Measurements from ENCODE around the gene PRPSAP2. TPM values are rescaled to one million over a fixed set of nuclear protein-coding genes. Genes with fewer than 3 reads are reported as not detected.
"Not testable (repeated sequence)": the region's sequence is repeated elsewhere in the genome, so short reads cannot be mapped to it uniquely, and the experiment has no call there.

The PRPSAP2 gene
- total and polyA plus RNA-seq, 2 donors from 2014 or later = 30.6 to 32.0 TPM

DNA sequence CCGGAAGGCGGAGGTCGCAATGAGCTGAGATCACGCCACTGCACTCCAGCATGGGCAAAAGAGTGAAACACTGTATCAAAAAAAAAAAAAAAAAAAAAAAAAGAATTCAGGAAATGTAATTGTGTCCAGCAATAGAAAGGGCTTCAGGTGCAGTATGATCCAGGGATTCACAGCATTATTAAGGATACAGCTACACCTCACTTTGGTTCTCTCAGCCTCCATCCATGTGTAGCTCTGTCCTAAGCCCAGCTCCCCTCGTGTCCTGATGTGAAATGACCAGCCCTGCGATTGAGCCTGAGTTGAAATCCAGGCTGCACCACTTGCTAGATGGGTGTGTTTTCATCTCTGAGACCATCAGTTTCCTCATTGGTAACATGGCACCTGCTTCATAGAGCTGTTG is 97.1 kb downstream of the PRPSAP2 start:
- peaks cover 0 to 8% (median 5%) of the 10 kb centered on the region in 3 donors for H3K4me1 ChIP-seq (ENCODE audit: control insufficient read depth in 2 of 3, insufficient read depth in 2 of 3, low read depth in 1 of 3, low read length in 3 of 3)
- no peaks in the 10 kb centered on the region for H3K9me3 ChIP-seq (ENCODE audit: control insufficient read depth in 2 of 3, insufficient read depth in 1 of 3, low read length in 3 of 3)
- H3K9ac ChIP-seq (ENCODE audit: low read length in 3 of 3) = no peak overlapping the region
- H3K36me3 ChIP-seq (ENCODE audit: control insufficient read depth in 2 of 3, insufficient read depth in 3 of 3, low read length in 3 of 3) = peaks cover 0 to 6% (median 2%) of the 10 kb centered on the region in 3 donors
- DNase-seq = peak in 1 of 5 donors; percentile 10
- no peak for FAIRE-seq
- no peak for TF ChIP-seq CTCF (IDR thresholded peaks at IDR 0.05; ENCODE audit: borderline replicate concordance, extremely low read depth, insufficient read depth)
- no peak overlapping the region for H3K4me3 ChIP-seq (ENCODE audit: low read length in 3 of 3)
- H3K27ac ChIP-seq (ENCODE audit: low read depth in 2 of 2, low read length in 2 of 2) = no peak overlapping the region
- intact Hi-C loops (cut with DNase I) = no loop called here
- no peaks in the 10 kb centered on the region for H3K27me3 ChIP-seq (ENCODE audit: control insufficient read depth, insufficient read depth, low read length)

DNA sequence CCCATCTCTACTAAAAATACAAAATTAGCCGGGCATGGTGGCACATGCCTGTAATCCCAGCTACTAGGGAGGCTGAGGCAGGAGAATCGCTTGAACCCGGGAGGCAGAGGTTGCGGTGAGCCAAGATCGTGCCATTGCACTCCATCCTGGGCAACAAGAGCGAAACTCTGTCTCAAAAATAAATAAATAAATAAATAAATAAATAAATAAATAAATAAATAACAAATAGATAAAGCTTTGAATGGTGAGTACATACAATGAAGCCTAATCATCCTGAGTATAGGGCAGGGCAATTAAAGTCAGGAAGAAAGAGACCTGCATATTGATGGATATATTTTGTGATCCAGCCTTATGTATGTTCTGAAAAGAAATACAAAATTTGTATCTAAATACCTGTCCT is 98.1 kb downstream of the PRPSAP2 start:
- H3K36me3 ChIP-seq (ENCODE audit: control insufficient read depth in 2 of 3, insufficient read depth in 3 of 3, low read length in 3 of 3); H3K9ac ChIP-seq (ENCODE audit: low read length in 3 of 3); DNase-seq; H3K9me3 ChIP-seq (ENCODE audit: control insufficient read depth in 2 of 3, insufficient read depth in 1 of 3, low read length in 3 of 3); intact Hi-C loops (cut with DNase I); H3K4me1 ChIP-seq (ENCODE audit: control insufficient read depth in 2 of 3, insufficient read depth in 2 of 3, low read depth in 1 of 3, low read length in 3 of 3); FAIRE-seq; H3K27me3 ChIP-seq (ENCODE audit: control insufficient read depth, insufficient read depth, low read length); H3K27ac ChIP-seq (ENCODE audit: low read depth in 2 of 2, low read length in 2 of 2); H3K4me3 ChIP-seq (ENCODE audit: low read length in 3 of 3): not testable (repeated sequence)

- H3K9ac ChIP-seq (ENCODE audit: low read length in 3 of 3) = no peak overlapping the region
- H3K9me3 ChIP-seq (ENCODE audit: control insufficient read depth in 2 of 3, insufficient read depth in 1 of 3, low read length in 3 of 3) = no peaks in the 10 kb centered on the region
- no peak for TF ChIP-seq CTCF (IDR thresholded peaks at IDR 0.05; ENCODE audit: borderline replicate concordance, extremely low read depth, insufficient read depth)
- FAIRE-seq (no peak), DNase-seq (no peak)
- peaks cover 0 to 2% (median 0%) of the 10 kb centered on the region in 3 donors for H3K4me1 ChIP-seq (ENCODE audit: control insufficient read depth in 2 of 3, insufficient read depth in 2 of 3, low read depth in 1 of 3, low read length in 3 of 3)
- no peaks in the 10 kb centered on the region for H3K27me3 ChIP-seq (ENCODE audit: control insufficient read depth, insufficient read depth, low read length)
- peaks cover 0 to 6% (median 2%) of the 10 kb centered on the region in 3 donors for H3K36me3 ChIP-seq (ENCODE audit: control insufficient read depth in 2 of 3, insufficient read depth in 3 of 3, low read length in 3 of 3)
- intact Hi-C loops (cut with DNase I) = no loop called here
- H3K4me3 ChIP-seq (ENCODE audit: low read length in 3 of 3) = no peak overlapping the region
- H3K27ac ChIP-seq (ENCODE audit: low read depth in 2 of 2, low read length in 2 of 2) = no peak overlapping the region
Observed at GRCh38 chr17:18956581-18956980, 98.7 kb downstream of the PRPSAP2 start.

DNA sequence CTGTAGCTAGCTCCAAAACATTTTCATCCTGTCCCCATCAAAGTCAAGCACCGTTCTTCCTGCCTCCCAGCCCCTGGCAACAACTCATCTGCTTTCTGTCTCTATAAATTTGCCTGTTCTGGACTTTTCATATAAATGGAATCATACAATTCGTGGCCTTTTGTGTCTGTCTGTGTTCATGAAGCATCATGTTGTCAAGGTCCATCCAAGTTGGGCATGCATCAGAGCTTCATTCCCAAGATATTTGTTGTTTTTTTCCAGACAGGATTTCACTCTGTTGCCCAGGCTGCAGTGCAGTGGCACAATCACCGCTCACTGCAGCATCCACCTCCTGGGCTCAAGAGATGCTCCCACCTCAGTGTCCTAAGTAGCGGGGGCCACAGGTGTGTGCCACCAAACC is 99.9 kb downstream of the PRPSAP2 start:
- no peak for FAIRE-seq
- no peaks in the 10 kb centered on the region for H3K4me1 ChIP-seq (ENCODE audit: control insufficient read depth in 2 of 3, insufficient read depth in 2 of 3, low read depth in 1 of 3, low read length in 3 of 3)
- no peak overlapping the region for H3K27ac ChIP-seq (ENCODE audit: low read depth in 2 of 2, low read length in 2 of 2)
- no peak overlapping the region for H3K9ac ChIP-seq (ENCODE audit: low read length in 3 of 3)
- peaks cover 0 to 6% (median 2%) of the 10 kb centered on the region in 3 donors for H3K36me3 ChIP-seq (ENCODE audit: control insufficient read depth in 2 of 3, insufficient read depth in 3 of 3, low read length in 3 of 3)
- no peak overlapping the region for H3K4me3 ChIP-seq (ENCODE audit: low read length in 3 of 3)
- TF ChIP-seq CTCF (IDR thresholded peaks at IDR 0.05; ENCODE audit: borderline replicate concordance, extremely low read depth, insufficient read depth) = no peak
- intact Hi-C loops (cut with DNase I) = no loop called here
- no peaks in the 10 kb centered on the region for H3K9me3 ChIP-seq (ENCODE audit: control insufficient read depth in 2 of 3, insufficient read depth in 1 of 3, low read length in 3 of 3)
- no peaks in the 10 kb centered on the region for H3K27me3 ChIP-seq (ENCODE audit: control insufficient read depth, insufficient read depth, low read length)
- DNase-seq = peak in 1 of 5 donors; percentile 29
